GM18499 (cell line): ENCODE measurements around the gene RASD1.
"Not testable (repeated sequence)": the region's sequence is repeated elsewhere in the genome, so short reads cannot be mapped to it uniquely, and the experiment has no call there.

Source experiments
- ATAC-seq: cut with Tn5 transposase; IDR thresholded peaks from one replicate; pipeline ENCODE4 v1.9.1; 2021; ENCODE audit warnings: moderate number of reproducible peaks; ENCODE audit not compliant: insufficient read depth, unreplicated experiment

RASD1 gene

GRCh38 chr17:17480593-17481148 is 15.5 kb downstream of the RASD1 start:
- no peak for ATAC-seq

- no peak for ATAC-seq
Measured at GRCh38 chr17:17479209-17479608, 17.0 kb downstream of the RASD1 start.

- ATAC-seq, result no peak
Measured at GRCh38 chr17:17476865-17477467, 19.2 kb downstream of the RASD1 start, which contains the start of gene MED9. Gene MED9, plus strand, starts transcription at chr17:17477000. Its CDS starts 42 bp downstream, at chr17:17477042.

GRCh38 chr17:17474341-17474740 is 21.9 kb downstream of the RASD1 start:
- ATAC-seq, result no peak

GRCh38 chr17:17472333-17472920 is 23.8 kb downstream of the RASD1 start:
- no peak for ATAC-seq

- ATAC-seq, result no peak
Measured at GRCh38 chr17:17469996-17470395, 26.2 kb downstream of the RASD1 start.

- no peak for ATAC-seq
Measured at GRCh38 chr17:17469358-17469757, 26.8 kb downstream of the RASD1 start.

- ATAC-seq, result no peak
Measured at GRCh38 chr17:17468217-17469010, 27.8 kb downstream of the RASD1 start.

GRCh38 chr17:17467720-17468119 is 28.5 kb downstream of the RASD1 start:
- no peak for ATAC-seq

GRCh38 chr17:17467016-17467415 is 29.2 kb downstream of the RASD1 start:
- ATAC-seq, result no peak

- ATAC-seq, result no peak
Measured at GRCh38 chr17:17466511-17466910, 29.7 kb downstream of the RASD1 start.

- not testable (repeated sequence) for ATAC-seq
Measured at GRCh38 chr17:17465878-17466277, 30.3 kb downstream of the RASD1 start.

GRCh38 chr17:17463821-17464220 is 32.4 kb downstream of the RASD1 start:
- ATAC-seq, result no peak

- no peak for ATAC-seq
Measured at GRCh38 chr17:17462048-17462824, 34.0 kb downstream of the RASD1 start.

GRCh38 chr17:17460038-17460437 is 36.2 kb downstream of the RASD1 start:
- no peak for ATAC-seq

- no peak for ATAC-seq
Measured at GRCh38 chr17:17457680-17458079, 38.5 kb downstream of the RASD1 start.

GRCh38 chr17:17456251-17456650 is 39.9 kb downstream of the RASD1 start:
- ATAC-seq, result no peak

GRCh38 chr17:17455173-17455572 is 41.0 kb downstream of the RASD1 start:
- ATAC-seq, result no peak

- not testable (repeated sequence) for ATAC-seq
Measured at GRCh38 chr17:17454700-17455099, 41.5 kb downstream of the RASD1 start.

- no peak for ATAC-seq
Measured at GRCh38 chr17:17454276-17454675, 41.9 kb downstream of the RASD1 start.
